Cardiac muscle cell (in vitro differentiated cells and primary cell): Measurements from ENCODE around the gene ARNT2. TPM values are rescaled to one million over a fixed set of nuclear protein-coding genes. Genes with fewer than 3 reads are reported as not detected.

Source experiments
- DNase-seq, 2 donors: peaks; one replicate each; pipeline versions ENCODE4 v3.0.0 to v3.0.0-alpha.2; 2010 to 2017; ENCODE audit warnings: low read depth in 1 of 2, low spot score in 1 of 2
- H3K27ac ChIP-seq: fragments of 200-600 bp; sonication (generic); 2 replicates; pipeline ENCODE4 v1.5.1; 2016
- H3K27me3 ChIP-seq: fragments of 200-600 bp; sonication (generic); 2 replicates; pipeline ENCODE4 v1.6.0; 2016; ENCODE audit warnings: control low read depth
- H3K36me3 ChIP-seq: fragments of 200-600 bp; sonication (generic); 2 replicates; pipeline ENCODE4 v1.5.1; 2016; ENCODE audit warnings: control low read depth
- H3K4me1 ChIP-seq: fragments of 200-600 bp; sonication (generic); 2 replicates; pipeline ENCODE4 v1.8.1; 2017; ENCODE audit warnings: low read depth, mild to moderate bottlenecking, mixed run types
- H3K4me3 ChIP-seq: fragments of 200-600 bp; sonication (generic); 2 replicates; pipeline ENCODE4 v1.5.1; 2016; ENCODE audit warnings: mild to moderate bottlenecking
- H3K9me3 ChIP-seq: fragments of 200-600 bp; sonication (generic); 2 replicates; pipeline ENCODE4 v1.5.1; 2017; ENCODE audit warnings: low read depth, mild to moderate bottlenecking, control low read depth
- polyA plus RNA-seq: library from polyadenylated mRNA; unstranded; fragments of >200 nt; fragmentation: Nextera tagmentation; extraction: Ambion mirVana; gene quantifications from 2 replicates; pipeline ENCODE4 v1.2.1, GENCODE V29; 2016
- total RNA-seq: library from RNA; depleted of rRNA; stranded (reverse); fragments of >200 nt; gene quantifications from 2 replicates; pipeline ENCODE4 v1.2.3, GENCODE V29; 2016
- TF ChIP-seq, protein P1 (sequence below): IDR thresholded peaks from 2 replicates; pipeline ENCODE4 v1.5.1; 2012; ENCODE audit warnings: low read depth, mild to moderate bottlenecking, low read length

Gene ARNT2
- total and polyA plus RNA-seq, 2 experiments from 2014 or later: 3.8 to 4.4 TPM

DNA sequence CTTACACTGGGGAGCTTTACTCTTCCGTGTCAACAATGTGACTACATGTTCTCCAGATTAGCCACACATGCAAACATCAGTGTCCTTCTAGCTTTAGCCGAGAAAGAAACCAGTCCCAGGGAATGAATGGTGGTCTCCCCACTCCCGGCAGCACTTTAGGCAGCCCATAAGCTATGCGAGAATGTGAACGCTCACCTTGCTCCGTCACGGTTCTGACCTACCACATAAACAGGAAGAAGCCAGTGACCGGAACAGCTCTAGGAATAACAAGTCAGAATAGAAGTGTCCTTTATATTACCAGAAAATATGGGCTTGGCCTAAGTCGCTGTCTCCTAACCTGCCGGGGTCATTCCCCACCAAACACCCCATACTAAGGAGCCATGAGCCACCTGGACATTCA, 192.9 kb downstream of the ARNT2 start:
- Histone ChIP-seq H3K9me3 (no peaks in the 10 kb centered on the region), H3K4me3 (no peak overlapping the region), H3K27me3 (no peaks in the 10 kb centered on the region), H3K27ac (no peak overlapping the region), H3K36me3 (no peaks in the 10 kb centered on the region), H3K4me1 (no peaks in the 10 kb centered on the region)
- no peak for DNase-seq
- TF ChIP-seq, protein P1, sequence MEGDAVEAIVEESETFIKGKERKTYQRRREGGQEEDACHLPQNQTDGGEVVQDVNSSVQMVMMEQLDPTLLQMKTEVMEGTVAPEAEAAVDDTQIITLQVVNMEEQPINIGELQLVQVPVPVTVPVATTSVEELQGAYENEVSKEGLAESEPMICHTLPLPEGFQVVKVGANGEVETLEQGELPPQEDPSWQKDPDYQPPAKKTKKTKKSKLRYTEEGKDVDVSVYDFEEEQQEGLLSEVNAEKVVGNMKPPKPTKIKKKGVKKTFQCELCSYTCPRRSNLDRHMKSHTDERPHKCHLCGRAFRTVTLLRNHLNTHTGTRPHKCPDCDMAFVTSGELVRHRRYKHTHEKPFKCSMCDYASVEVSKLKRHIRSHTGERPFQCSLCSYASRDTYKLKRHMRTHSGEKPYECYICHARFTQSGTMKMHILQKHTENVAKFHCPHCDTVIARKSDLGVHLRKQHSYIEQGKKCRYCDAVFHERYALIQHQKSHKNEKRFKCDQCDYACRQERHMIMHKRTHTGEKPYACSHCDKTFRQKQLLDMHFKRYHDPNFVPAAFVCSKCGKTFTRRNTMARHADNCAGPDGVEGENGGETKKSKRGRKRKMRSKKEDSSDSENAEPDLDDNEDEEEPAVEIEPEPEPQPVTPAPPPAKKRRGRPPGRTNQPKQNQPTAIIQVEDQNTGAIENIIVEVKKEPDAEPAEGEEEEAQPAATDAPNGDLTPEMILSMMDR: no peak

DNA sequence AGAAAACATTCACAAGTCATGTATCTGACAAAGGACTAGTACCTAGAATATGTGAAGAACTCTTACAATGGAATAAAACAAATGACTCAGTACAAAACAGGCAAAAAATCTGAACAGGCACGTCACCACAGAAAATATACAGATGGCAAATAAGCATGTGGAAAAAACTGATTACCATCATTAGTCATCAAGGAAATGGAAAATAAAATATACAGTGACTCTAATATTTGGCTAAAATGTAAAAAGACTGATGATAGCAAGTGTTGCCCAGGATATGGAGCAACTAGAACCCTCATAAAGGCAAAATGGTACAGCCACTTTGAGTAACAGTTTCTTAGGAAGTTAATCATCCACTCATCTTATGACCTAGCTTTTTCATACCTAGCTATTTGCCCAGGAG, 195.2 kb downstream of the ARNT2 start:
- no peak overlapping the region for H3K27ac ChIP-seq
- no peaks in the 10 kb centered on the region for H3K9me3 ChIP-seq
- TF ChIP-seq, protein P1: no peak
- H3K36me3 ChIP-seq: no peaks in the 10 kb centered on the region
- H3K27me3 ChIP-seq: no peaks in the 10 kb centered on the region
- no peak overlapping the region for H3K4me3 ChIP-seq
- no peaks in the 10 kb centered on the region for H3K4me1 ChIP-seq
- DNase-seq: peak in 1 of 2 donors; percentile 71

DNA sequence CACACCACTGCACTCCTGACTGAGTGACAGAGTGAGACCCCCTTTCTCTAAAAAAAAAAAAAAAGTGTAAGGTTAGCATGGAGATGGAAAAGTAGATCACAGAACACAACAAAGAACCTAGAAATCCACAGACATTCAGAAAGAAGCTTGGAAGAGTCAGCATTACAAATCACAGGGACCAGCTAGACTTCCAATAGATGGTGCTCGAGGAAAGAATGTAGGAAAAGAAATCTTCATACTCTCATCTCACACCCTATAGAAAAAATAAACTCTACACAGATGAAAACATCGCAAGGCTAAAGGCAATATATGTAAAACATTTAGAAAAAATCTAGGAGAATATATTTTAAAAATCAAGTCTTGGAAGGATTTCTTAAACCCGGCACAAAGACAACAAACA, 196.4 kb downstream of the ARNT2 start:
- no peak for DNase-seq
- Histone ChIP-seq H3K4me1 (no peaks in the 10 kb centered on the region), H3K4me3 (no peak overlapping the region), H3K27me3 (no peaks in the 10 kb centered on the region), H3K27ac (no peak overlapping the region), H3K36me3 (no peaks in the 10 kb centered on the region), H3K9me3 (no peaks in the 10 kb centered on the region)
- TF ChIP-seq, protein P1: no peak

DNA sequence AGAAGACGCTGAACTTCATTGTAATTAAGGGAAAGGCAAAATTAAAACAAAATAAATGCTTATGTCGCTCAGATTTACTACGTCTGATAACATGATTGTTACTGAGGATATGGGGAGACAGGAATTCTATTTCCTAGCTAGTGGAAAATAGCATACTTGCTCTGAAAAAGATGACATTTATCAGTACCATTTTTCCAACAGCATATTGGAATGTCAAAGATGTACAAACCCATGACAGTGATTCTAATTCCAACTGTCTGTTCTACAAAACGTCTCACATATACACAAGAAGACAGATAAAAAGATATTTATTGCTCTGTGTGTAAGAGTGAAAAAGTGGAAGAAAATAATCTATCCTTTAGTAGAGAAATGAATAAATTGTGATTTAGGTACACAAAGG, 197.1 kb downstream of the ARNT2 start:
- Histone ChIP-seq H3K36me3 (no peaks in the 10 kb centered on the region), H3K4me1 (no peaks in the 10 kb centered on the region), H3K9me3 (no peaks in the 10 kb centered on the region), H3K4me3 (no peak overlapping the region), H3K27me3 (no peaks in the 10 kb centered on the region), H3K27ac (no peak overlapping the region)
- DNase-seq: no peak
- TF ChIP-seq, protein P1: no peak

DNA sequence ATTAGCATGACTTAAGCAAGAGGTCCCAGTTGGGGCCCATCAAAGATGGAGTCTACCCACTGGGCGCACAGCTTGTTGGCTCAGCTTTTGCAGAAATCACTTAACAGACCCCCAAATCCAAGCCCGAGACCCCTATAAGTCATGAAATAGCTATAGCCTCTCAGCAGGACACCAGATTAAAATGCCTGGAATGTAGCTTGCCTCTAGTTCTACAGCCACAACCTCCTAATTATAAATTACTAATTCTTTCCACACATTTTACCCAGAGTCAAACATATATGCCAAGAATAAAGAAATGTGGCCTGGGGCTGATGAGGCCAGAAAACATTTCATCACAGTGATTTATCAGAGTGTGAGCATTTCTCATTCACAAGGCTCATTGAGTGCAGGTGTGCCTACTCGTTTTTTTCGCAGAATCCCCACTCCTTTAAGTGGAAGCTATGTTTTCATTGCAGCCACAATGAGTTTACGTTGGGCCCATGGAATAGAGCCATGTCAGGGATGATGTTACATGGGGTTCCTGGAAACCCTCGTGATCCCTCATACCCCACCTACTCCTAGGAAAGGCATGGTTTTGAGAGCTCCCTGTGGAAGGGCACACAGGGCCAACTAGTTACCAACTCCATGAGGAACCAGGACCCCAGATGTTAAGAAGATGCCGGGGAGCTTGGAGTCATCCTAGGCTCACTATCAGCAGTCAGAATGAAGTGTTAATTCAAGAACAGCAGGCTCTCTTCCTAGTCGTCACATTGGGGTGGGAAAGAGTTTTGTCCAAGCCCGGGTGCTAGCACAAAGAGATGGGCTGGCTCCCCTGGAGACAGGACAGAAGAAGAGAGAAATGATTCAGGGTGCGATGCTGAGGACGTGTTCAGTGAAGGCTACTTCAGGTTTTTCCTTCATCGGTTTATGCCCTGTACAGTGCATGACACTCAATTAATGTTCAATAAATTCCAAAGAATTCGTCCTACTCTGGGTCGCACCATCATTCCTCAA, 200.7 kb downstream of the ARNT2 start:
- Histone ChIP-seq H3K27me3 (no peaks in the 10 kb centered on the region), H3K4me3 (no peak overlapping the region), H3K36me3 (no peaks in the 10 kb centered on the region), H3K9me3 (no peaks in the 10 kb centered on the region), H3K4me1 (no peaks in the 10 kb centered on the region), H3K27ac (no peak overlapping the region)
- no peak for DNase-seq
- TF ChIP-seq, protein P1: no peak
